Right lobe of liver (tissue), 4 donors: ENCODE results near the gene DIAPH2.

Experiments used
- POLR2A ChIP-seq: fragments of 450-650 bp; IDR thresholded peaks from one replicate; pipeline ENCODE4 v1.6.1; 2017; ENCODE audit warnings: antibody characterized with exemption, mild to moderate bottlenecking
- TF ChIP-seq, protein P1 (sequence below), 4 donors: fragments of 200-600 bp in 3 of 4; fragments of 450-650 bp in 1 of 4; IDR thresholded peaks; one replicate each; pipeline versions ENCODE4 v1.5.1 to v1.8.0; 2016 to 2022; ENCODE audit warnings: antibody characterized with exemption in 4 of 4, mild to moderate bottlenecking in 2 of 4
- donor health status: DM: no; HTN: no; CAD: no.
- donor health status: DM: no; HTN: no; CAD: no.
- donor health status: DM: no; HTN: yes; CAD: no.

DNA sequence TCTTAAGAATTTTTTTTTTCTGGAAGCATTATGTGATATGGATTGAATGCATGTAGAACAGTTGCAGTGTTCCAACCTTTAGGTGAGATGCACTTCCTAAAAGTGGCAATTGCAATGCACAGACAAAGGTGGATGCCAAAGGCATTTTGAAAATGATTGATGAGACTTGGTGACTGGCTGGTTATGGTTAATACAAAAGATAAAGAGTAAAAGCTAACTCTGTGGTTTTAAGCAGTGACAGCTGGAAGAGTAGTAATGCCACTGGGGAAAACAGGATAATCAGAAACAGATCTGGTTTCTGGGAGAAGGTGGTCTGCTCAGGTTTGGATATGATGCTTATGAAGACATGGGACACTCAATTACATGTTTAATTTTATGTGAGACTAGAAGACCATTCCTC, 544.7 kb downstream of the DIAPH2 start:
- TF ChIP-seq, protein P1, sequence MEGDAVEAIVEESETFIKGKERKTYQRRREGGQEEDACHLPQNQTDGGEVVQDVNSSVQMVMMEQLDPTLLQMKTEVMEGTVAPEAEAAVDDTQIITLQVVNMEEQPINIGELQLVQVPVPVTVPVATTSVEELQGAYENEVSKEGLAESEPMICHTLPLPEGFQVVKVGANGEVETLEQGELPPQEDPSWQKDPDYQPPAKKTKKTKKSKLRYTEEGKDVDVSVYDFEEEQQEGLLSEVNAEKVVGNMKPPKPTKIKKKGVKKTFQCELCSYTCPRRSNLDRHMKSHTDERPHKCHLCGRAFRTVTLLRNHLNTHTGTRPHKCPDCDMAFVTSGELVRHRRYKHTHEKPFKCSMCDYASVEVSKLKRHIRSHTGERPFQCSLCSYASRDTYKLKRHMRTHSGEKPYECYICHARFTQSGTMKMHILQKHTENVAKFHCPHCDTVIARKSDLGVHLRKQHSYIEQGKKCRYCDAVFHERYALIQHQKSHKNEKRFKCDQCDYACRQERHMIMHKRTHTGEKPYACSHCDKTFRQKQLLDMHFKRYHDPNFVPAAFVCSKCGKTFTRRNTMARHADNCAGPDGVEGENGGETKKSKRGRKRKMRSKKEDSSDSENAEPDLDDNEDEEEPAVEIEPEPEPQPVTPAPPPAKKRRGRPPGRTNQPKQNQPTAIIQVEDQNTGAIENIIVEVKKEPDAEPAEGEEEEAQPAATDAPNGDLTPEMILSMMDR (IDR thresholded peaks at IDR 0.05) = no peak
- no peak for TF ChIP-seq POLR2A
